HG03565 (cell line): ENCODE results near the gene PAPOLA.

Source experiments
- ATAC-seq: cut with Tn5 transposase; IDR thresholded peaks from one replicate; pipeline ENCODE4 v1.9.1; 2021; ENCODE audit warnings: mild to moderate bottlenecking, moderate library complexity; ENCODE audit not compliant: unreplicated experiment

The PAPOLA gene

GRCh38 chr14:96584907-96585671, 82.9 kb downstream of the PAPOLA start:
- ATAC-seq: no peak

- no peak for ATAC-seq
Observed at GRCh38 chr14:96585672-96586013, 83.5 kb downstream of the PAPOLA start.

- no peak for ATAC-seq
Observed at GRCh38 chr14:96586056-96586455, 83.9 kb downstream of the PAPOLA start.

GRCh38 chr14:96586921-96587822, 85.0 kb downstream of the PAPOLA start:
- ATAC-seq: no peak

- no peak for ATAC-seq
Observed at GRCh38 chr14:96587823-96588385, 85.7 kb downstream of the PAPOLA start.

GRCh38 chr14:96588410-96589257, 86.5 kb downstream of the PAPOLA start:
- ATAC-seq: no peak

- no peak for ATAC-seq
Observed at GRCh38 chr14:96589577-96589976, 87.4 kb downstream of the PAPOLA start.

GRCh38 chr14:96590190-96590864, 88.1 kb downstream of the PAPOLA start:
- ATAC-seq: no peak

- peak; percentile 81 for ATAC-seq
Observed at GRCh38 chr14:96592591-96593386, 90.6 kb downstream of the PAPOLA start.

- no peak for ATAC-seq
Observed at GRCh38 chr14:96594961-96595360, 92.8 kb downstream of the PAPOLA start.

GRCh38 chr14:96597680-96598079, 95.5 kb downstream of the PAPOLA start:
- ATAC-seq: no peak

GRCh38 chr14:96598332-96598928, 96.2 kb downstream of the PAPOLA start:
- no peak for ATAC-seq

GRCh38 chr14:96599076-96599475, 96.9 kb downstream of the PAPOLA start:
- no peak for ATAC-seq

- no peak for ATAC-seq
Observed at GRCh38 chr14:96602186-96602585, 100.0 kb downstream of the PAPOLA start.

- ATAC-seq: no peak
Observed at GRCh38 chr14:96603350-96604255, 101.4 kb downstream of the PAPOLA start.

- no peak for ATAC-seq
Observed at GRCh38 chr14:96614481-96614881, 112.3 kb downstream of the PAPOLA start.

- ATAC-seq: no peak
Observed at GRCh38 chr14:96616161-96616721, 114.1 kb downstream of the PAPOLA start.
